Osteocyte (in vitro differentiated cells): Measurements from ENCODE around the gene POLD4. TPM values are rescaled to one million over a fixed set of nuclear protein-coding genes. Genes with fewer than 3 reads are reported as not detected.

ENCODE experiments used
- DNase-seq: peaks from one replicate; pipeline ENCODE4 v3.0.0; 2021; ENCODE audit warnings: mixed read lengths; ENCODE audit not compliant: unreplicated experiment; ENCODE audit errors: extremely low spot score
- H3K27ac Mint-ChIP-seq: one replicate; pipeline ENCODE4 v1.8.0; 2021; ENCODE audit warnings: mild to moderate bottlenecking, mixed read lengths; ENCODE audit not compliant: unreplicated experiment
- H3K27me3 Mint-ChIP-seq: one replicate; pipeline ENCODE4 v1.8.0; 2021; ENCODE audit warnings: mixed read lengths; ENCODE audit not compliant: unreplicated experiment
- H3K36me3 Mint-ChIP-seq: one replicate; pipeline ENCODE4 v1.8.0; 2021; ENCODE audit warnings: mixed read lengths; ENCODE audit not compliant: unreplicated experiment
- H3K4me1 Mint-ChIP-seq: one replicate; pipeline ENCODE4 v1.8.0; 2021; ENCODE audit warnings: mixed read lengths; ENCODE audit not compliant: unreplicated experiment
- H3K4me3 Mint-ChIP-seq: one replicate; pipeline ENCODE4 v1.8.0; 2021; ENCODE audit warnings: mild to moderate bottlenecking, moderate library complexity, mixed read lengths; ENCODE audit not compliant: unreplicated experiment
- H3K9me3 Mint-ChIP-seq: one replicate; pipeline ENCODE4 v1.8.0; 2021; ENCODE audit warnings: mixed read lengths; ENCODE audit not compliant: unreplicated experiment
- total RNA-seq: library from RNA; stranded (reverse); gene quantifications from 2 replicates; pipeline ENCODE4 v1.2.1, GENCODE V29; 2021
- TF ChIP-seq, protein P1 (sequence below): fragments of 200-600 bp; sonication (generic); IDR thresholded peaks from 2 replicates; pipeline ENCODE4 v1.5.0; 2021; ENCODE audit warnings: antibody characterized with exemption, mild to moderate bottlenecking, moderate library complexity

Gene POLD4
- total RNA-seq, 1 donor from 2014 or later = 64.0 TPM

DNA sequence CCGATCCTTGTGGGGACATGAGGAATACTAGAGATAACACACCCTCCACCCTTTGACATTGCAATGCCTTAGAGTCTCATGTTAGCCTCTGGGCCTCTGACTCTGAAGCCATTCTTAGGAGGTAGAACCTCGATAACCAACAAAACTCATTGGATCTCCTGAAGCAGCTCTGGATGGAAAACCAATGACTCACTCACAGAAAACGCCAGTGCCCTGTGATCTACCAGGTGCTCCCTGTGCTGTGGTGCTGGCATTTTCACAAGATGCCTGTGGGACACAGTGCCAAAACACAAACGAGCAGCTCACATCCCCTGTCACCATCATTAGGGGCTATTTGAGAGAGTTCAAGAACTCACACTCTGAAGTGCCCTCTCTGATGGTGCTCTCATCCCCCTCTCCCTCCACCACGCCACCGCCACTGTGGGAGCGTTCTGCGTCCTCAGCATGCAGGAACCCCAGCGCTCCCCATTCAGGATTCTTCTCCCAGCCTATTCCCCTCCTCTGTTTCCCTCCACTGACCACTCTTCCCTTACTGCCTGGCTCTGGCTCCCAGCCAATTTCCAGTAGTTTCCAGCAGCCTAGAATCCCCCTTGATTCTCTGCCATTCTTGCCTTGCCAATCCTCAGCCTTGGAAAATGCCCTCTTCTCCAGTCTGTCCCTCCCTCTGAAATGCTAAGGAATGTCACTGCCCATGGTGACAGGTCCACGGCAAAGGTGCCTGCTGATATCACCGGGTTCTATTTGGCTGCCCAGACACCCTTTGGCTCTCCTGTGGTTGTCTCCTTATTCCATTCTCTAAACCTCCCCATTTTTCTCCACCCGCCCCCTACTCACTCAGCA lies 4.7 kb upstream of the POLD4 start:
- no peak for DNase-seq
- Mint-ChIP-seq H3K9me3 (no peaks in the 10 kb centered on the region), H3K36me3 (no peaks in the 10 kb centered on the region), H3K27me3 (no peaks in the 10 kb centered on the region), H3K27ac (peak overlapping the region; percentile 96), H3K4me3 (no peak overlapping the region), H3K4me1 (peaks cover 52% of the 10 kb centered on the region)
- TF ChIP-seq, protein P1, sequence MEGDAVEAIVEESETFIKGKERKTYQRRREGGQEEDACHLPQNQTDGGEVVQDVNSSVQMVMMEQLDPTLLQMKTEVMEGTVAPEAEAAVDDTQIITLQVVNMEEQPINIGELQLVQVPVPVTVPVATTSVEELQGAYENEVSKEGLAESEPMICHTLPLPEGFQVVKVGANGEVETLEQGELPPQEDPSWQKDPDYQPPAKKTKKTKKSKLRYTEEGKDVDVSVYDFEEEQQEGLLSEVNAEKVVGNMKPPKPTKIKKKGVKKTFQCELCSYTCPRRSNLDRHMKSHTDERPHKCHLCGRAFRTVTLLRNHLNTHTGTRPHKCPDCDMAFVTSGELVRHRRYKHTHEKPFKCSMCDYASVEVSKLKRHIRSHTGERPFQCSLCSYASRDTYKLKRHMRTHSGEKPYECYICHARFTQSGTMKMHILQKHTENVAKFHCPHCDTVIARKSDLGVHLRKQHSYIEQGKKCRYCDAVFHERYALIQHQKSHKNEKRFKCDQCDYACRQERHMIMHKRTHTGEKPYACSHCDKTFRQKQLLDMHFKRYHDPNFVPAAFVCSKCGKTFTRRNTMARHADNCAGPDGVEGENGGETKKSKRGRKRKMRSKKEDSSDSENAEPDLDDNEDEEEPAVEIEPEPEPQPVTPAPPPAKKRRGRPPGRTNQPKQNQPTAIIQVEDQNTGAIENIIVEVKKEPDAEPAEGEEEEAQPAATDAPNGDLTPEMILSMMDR = no peak

DNA sequence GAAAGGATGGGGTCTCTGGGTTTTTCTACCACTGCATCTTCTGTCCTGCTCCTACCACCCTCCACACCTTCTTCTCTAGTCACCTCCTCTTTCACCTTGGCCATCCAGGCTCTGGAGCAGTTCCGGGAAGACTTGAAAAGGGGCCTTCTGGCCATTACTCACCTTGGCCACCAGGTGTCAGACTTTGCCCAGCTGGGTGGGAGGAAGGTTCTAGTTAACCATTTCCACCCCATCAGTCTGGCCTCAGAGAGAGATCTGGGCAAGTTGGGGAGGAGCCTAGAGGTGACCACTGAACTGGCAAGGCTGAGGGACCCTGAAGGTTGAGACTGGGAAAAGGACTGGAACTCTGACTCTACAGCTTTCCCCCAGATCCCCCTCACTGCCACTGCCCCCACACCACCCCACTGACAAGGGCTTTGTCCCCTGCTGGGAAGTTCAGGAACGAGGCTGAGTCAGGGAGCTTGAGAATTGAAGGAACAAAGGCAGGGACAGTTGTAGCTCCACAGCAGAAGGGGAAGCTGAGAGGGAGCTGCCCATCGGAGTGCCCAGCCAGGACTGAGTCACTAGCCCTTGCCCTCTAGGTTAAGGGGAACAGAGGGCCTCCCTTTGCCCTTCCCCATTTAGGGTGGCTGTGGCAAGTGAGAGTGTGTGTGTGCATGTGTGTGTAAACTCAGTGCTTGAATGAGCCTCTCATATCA lies 3.7 kb upstream of the POLD4 start:
- H3K9me3 Mint-ChIP-seq = no peaks in the 10 kb centered on the region

DNA sequence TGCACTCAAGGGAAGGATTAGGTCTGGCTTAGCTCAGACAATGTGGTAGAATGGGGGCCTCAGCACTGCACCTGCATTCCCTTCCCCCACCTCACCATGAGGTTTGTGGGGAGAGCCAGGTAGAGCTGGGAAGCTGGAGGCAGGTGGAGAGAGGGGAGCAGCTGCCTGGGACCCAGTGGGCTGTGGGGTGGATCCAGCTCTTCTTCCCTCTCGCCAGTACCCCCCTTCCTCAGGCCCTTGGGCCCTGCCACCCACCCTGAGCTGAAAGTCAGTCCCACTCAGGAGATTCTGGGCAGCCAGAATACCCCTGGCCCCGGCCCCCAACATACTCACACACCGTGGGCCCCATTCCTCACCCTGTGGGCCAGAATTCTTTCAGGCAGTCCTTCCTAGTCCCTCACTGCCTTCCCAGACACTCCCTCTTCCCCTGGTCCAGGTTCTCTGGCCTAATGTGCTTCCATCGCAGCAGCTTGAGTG lies 3.1 kb upstream of the POLD4 start:
- peaks cover 63% of the 10 kb centered on the region for H3K4me1 Mint-ChIP-seq
- peak overlapping the region; percentile 99 for H3K27ac Mint-ChIP-seq
- H3K4me3 Mint-ChIP-seq = peak overlapping the region; percentile 7
- H3K9me3 Mint-ChIP-seq = no peaks in the 10 kb centered on the region
- H3K36me3 Mint-ChIP-seq = no peaks in the 10 kb centered on the region
- H3K27me3 Mint-ChIP-seq = no peaks in the 10 kb centered on the region
- TF ChIP-seq, protein P1 = no peak
- DNase-seq = no peak

More for the DNA sequence above, 3.7 kb upstream of the POLD4 start:
- TF ChIP-seq, protein P1 = peak; percentile 94
- no peaks in the 10 kb centered on the region for H3K36me3 Mint-ChIP-seq
- peak overlapping the region; percentile 96 for H3K27ac Mint-ChIP-seq
- H3K27me3 Mint-ChIP-seq = no peaks in the 10 kb centered on the region
- H3K4me3 Mint-ChIP-seq = peak overlapping the region; percentile 7
- peaks cover 59% of the 10 kb centered on the region for H3K4me1 Mint-ChIP-seq
- no peak for DNase-seq

DNA sequence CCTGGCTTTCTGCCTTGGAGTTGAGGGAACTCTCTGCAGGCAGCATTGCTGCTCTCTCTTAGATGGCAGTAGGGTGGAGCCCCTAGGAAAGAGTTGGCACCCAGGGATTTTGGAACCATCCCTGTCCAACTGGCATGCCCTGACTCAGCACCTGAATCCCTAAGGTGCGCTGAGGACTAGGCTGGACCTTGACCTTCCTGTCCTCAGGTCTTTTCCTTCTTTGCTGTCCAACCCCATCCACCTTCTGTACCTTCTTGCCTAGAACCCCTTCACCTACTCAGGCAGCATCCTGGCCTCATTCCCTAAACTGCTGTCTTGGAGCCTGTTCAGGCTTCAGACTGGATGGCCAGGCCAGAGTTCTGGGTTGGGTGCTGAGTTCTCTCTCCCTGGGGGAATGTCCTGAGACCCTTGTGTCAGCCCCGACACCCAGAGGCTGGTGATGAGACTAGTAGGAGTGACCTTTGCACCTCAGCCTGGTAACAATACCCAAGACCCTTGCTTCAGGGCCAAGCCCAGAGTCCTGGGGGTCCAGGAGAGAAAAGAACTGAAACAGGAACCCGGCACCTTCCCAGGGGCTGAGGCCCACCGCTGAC lies 2.5 kb upstream of the POLD4 start:
- no peaks in the 10 kb centered on the region for H3K9me3 Mint-ChIP-seq
- peaks cover 67% of the 10 kb centered on the region for H3K4me1 Mint-ChIP-seq
- TF ChIP-seq, protein P1 = no peak
- H3K27ac Mint-ChIP-seq = peak overlapping the region; percentile 99
- H3K36me3 Mint-ChIP-seq = no peaks in the 10 kb centered on the region
- H3K4me3 Mint-ChIP-seq = no peak overlapping the region
- no peaks in the 10 kb centered on the region for H3K27me3 Mint-ChIP-seq
- no peak for DNase-seq
